Measurements from ENCODE around the gene MRM1.

DNA sequence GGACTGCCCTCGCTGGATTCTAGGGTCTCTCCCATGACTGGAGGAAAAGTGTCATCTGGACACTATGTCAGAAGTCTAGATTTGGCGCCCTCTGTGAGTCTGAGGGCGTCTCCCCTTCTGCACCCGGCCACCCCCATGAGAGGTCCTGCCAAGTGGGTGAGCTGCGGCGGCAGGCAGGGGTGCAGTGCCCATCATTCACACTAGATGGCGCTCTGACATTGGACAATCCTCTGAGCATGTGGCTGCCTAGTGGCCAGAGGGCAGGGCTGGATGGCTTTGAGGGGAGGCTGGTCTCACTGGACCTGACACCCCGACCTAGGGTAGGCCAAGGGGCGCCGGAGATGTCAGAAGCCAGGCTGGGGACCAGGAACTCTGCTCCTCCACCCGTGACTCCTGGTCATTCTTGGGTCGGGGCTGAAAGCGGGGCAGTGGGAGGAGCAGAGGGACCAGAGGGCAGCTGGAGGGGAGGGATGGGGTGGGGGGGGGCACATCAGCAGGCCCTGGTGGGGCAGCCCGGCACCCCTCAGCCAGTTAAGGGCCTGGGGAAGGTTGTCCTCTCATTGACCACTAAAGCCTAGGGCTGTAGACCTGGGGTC lies 28.0 kb downstream of the MRM1 start:
- TF ChIP-seq PAX5 (IDR thresholded peaks at IDR 0.05; ENCODE audit: insufficient read depth, low read length, severe bottlenecking) (no peak), POLR2A (IDR thresholded peaks at IDR 0.05; ENCODE audit: low read depth, low read length) (no peak), TAF1 (IDR thresholded peaks at IDR 0.05; ENCODE audit: low read depth, low read length) (no peak), POLR2AphosphoS5 (IDR thresholded peaks at IDR 0.05; ENCODE audit: low read depth, low read length) (no peak), SPI1 (IDR thresholded peaks at IDR 0.05; ENCODE audit: low read depth, low read length) (no peak)

Data from GM12891 (cell line).